ELR (cell line): Measurements from ENCODE around the gene FRY.
"Not testable (repeated sequence)": the region's sequence is repeated elsewhere in the genome, so short reads cannot be mapped to it uniquely, and the experiment has no call there.

Experiments used
- DNase-seq: peaks from one replicate; pipeline ENCODE4 v3.0.0-alpha.2; 2015; ENCODE audit warnings: low read depth

FRY gene

DNA sequence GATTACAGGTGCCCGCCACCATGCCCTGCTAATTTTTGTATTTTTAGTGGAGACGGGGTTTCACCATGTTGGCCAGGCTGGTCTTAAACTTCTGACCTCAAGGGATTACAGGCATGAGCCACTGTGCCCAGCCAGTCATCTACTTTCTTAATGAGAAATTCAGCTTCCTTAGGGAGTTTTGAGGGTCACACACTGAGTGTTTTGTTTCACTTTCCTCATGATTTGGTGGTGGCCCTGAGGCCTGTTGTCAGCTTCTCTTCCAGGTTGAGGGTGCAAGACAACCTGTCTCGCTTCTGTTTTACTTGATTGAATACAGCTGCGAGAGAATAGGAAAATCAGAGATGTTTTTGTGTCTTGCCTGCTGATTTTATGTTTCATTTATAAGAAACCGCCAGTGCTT, 9.9 kb downstream of the FRY start:
- no peak for DNase-seq

DNA sequence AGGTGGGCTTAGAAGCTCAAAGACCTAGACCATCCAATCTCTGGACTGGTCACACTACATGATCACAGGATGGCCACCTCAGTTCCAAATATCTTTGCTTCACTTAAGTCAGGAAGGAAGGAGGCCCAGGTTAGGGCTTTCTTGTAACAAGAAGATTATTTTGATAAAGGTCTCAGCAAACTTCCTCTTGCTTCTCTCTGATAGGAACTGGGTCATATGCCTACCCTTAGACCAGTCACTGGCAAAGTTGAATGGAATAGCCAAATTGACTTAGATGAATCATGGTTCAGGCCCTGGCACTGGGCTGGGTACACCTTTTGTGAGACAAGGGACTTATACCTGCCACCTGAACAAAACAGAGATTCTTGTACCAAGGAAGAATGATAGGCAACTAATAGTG, 11.0 kb downstream of the FRY start:
- no peak for DNase-seq

DNA sequence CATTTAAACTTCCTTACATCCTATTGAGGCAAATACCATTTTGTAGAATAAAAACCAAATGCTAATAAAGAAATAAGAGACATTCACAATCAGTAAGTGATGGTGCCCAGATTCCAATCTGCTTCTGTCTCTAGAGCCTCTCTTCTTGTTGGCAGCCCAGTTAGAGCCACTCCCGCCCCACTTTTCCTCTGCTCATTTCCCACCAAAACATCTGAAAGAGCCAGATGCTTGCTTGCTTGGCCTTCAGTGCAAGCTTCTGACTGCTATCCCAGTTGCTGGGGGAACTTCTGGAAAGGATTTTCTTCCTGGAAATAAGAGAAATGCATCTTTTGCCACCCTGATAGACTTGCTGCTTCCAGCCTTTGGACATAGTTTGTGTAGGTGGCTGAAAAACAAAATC, 12.9 kb downstream of the FRY start:
- no peak for DNase-seq

DNA sequence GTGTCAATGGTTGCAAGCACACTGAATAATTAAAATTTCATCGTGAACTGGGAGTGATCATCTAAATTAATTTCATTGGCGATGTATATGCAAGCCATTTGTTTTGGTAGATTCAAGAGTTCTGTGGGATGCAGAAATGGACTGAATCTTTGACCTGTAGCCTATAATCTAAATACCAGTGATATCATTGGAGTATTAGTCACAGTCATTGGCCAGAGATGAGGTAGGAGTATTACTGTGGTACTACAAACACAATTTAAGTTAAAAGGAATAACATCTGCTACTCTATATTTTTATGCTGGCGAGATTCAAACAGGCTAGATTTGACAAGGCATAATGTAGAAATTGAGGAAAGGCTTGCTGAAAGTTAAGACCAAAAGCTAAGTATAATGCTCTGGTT, 14.0 kb downstream of the FRY start:
- DNase-seq = no peak

DNA sequence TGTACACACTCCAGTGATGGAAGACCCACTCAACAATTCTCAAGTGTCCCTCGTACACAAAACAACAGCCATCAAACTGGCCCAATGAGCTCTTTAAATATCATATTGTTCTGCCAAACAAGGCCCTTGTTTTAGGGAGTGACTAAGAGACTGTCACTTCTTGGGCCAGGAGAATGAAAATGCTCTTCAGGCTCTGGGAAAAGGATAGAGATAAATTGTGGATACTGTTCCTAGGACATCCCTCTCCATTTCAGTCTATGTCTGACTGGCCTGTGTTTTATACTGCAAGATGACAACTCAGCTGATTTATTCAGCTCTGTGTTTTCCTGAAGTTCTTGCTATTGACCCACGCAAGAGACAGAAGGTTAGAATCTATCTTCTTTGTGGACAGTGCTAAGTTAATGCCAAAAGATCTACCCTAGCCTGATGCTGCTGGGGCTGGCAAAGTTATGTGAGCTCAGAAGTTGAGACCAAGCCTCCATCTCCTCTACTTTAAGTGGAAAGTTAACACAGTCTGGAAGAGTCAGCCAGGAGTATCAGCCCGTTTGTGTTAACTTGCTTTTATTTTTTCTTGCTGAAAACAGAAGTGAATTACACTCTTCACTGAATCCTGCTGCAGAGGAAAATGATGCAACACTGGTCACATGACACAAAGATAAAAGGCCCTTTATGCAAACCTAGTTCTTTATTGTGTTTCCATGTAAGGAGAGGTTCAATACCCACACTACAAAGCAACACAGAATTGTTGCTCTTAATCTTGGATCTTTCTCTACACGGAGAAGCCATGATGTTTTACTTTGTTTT, 14.6 kb downstream of the FRY start:
- DNase-seq = no peak

DNA sequence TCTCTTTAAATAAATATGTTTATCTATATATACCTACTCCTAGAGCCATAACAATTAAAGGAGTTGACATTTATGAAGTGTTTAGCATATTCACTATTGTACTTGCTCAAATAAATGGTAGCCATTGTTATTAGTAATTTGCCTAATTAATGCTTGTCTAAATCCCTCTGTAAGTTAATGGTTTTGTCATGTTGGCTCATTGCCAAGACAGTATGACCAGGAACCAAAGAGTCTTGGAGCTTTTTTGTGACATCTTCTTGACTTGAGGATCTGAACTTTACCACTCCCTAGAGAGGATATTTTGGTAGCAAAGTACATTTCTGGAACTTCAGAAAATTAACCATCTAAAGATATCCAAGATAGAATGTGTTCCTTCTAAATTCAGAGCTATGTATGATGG, 15.5 kb downstream of the FRY start:
- DNase-seq = no peak

DNA sequence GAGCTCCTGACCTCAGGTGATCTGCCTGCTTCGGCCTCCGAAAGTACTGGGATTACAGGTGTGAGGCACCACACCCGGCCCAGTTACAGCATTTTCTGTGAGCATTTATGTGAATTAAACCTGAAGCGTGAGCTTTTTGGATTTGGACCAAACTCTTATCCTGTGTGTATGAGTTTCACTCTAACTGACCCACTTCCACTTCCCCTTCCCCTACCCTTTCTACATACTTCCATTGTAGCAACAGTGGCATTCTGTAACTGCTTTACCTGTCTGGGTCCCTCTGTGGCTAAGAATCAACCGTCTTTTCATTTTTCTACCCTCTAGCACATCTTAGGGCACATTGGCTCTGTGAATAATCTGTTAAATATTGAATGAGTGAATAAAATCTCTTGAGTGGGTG, 16.2 kb downstream of the FRY start:
- no peak for DNase-seq

DNA sequence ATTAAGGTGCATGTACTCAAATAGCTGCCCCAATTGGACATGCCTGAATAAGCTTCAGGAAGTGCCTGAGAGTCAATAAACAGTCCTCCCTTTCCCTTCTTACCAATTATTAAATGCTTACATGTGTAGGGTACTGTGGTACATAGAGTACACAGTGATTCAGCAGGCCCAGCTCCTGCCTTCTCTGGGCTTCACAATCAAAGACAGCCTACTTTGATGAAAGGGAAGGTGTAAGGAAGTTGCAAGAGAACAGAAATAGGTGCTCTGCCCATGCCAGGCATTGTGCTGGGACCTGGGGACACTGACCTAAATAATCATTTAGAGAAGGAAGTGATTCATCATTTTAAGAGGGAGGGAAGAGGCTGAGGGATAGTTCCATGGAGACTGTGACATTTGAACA, 17.2 kb downstream of the FRY start:
- no peak for DNase-seq

DNA sequence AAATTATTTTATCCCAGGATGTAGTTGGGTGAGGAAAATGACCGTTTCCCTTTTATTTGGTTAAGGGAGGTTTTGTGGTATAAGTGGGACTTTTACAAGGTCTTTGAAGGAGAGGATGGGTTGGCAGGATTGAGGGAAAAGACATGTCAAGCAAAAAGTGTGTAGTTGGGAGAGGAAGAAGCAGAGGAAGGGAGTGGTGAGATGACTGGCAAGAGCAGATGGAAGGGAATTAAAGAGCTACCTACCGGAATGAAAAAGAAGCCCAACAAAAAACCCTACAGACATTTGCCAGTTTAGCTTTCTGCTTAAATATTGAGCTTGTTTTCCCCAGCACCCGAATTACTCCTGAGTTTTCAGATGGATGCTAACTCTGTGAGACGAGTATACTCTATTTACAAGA, 19.6 kb downstream of the FRY start:
- no peak for DNase-seq

DNA sequence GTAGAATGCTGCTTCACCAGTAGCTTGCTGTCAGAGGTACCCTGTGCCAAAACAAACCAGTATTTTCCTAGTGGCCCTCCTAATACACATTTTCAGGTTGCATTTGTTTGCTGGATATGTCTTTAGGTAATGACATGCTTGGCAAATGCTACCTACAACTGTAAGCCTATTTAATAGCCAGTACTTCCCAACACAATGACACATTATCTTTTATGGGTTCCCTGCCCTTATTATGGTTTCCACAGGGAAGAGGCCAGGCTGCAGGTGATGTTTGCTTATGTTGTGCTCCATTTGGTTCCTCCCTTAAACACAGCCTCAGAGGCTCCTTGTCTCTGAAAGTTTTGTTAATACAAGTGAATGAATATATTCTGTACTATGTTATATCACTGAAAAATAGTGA, 24.7 kb downstream of the FRY start:
- DNase-seq = no peak

DNA sequence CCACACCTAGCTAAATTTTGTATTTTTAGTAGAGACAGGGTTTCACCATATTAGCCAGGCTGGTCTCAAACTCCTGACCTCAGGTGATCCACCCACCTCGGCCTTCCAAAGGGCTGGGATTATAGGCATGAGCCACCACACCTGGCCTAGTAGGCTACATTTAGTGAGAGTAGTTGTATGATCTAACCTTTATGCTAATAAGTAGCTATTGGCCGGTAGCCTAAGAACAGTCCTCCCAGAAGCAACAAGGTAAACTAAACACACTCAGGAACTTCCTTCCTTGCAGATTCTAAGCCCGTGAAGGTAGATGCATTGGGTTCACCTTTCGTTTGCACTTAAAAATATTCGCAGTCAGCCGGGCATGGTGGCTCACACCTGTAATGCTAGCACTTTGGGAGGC, 25.8 kb downstream of the FRY start:
- not testable (repeated sequence) for DNase-seq

DNA sequence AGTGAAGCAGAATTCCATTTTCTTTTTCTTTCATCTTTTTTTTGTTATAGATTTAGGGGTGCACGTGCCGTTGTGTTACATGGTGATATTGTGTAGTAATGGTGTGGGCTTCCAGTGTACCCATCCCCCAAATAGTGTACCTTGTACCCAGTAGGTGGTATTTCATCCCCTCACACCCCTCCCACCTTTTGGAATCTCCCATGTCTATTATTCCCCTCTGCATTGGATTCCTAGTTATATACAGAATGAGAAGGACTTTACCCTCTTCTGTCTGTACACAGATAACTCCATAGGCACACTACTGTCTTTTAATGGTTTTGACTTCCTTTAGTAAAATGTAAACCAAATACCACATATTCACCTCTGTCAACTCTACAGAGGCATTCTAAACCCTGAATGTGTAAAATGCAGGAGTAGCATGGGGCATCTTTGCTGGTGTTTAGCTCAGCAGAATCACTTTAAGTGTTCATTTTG, 28.0 kb downstream of the FRY start:
- no peak for DNase-seq

DNA sequence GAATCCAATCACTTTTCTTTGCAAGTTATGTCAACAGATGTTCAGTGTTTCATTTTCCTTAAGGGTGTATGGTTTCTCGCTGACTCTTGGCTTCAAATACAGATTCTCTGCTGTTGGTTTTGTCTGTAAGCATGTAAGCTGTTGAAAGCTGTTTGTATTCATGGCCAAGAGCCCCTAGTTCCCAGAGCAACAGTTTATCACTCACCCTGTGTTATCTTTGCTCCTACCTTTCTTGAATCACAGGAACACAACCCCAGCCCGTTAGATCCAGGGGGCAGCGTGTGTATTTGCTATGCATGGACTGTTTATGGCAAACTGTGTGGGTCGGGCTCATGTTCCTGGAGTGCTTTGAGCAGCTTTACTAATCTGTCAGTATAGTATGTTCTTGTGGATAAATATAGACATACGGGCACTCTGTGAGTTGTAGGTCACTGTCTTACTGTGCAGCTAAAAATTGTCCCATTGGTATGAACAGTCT, 28.9 kb downstream of the FRY start:
- no peak for DNase-seq

DNA sequence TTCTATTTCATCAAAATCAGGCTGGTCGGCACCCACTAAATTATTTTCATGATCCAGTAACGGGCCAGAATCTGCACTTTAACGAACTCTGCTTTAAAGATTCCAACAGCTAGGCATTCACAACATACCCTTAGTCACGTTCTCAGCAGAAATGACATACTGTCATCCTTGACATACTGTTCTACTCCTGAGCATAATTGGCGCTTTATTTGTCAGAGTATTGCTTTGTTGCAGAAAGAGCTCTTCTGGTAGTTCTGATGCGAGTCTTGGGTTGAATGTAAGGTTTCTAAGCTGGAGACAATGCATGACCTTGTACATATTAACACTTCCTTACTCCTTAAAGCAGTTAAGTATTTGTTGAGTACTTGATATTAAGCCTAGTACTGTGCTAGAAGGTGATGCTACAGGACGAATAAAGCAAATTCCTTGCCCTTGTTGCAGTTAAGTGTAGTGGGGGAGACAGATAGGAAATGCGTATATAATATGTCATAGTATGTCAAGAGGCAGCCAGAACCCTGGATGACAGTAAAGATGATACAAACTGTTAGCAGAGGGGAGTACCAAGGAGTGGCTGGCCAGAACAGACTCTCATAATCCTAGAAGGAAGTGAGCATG, 32.2 kb downstream of the FRY start:
- DNase-seq = no peak

DNA sequence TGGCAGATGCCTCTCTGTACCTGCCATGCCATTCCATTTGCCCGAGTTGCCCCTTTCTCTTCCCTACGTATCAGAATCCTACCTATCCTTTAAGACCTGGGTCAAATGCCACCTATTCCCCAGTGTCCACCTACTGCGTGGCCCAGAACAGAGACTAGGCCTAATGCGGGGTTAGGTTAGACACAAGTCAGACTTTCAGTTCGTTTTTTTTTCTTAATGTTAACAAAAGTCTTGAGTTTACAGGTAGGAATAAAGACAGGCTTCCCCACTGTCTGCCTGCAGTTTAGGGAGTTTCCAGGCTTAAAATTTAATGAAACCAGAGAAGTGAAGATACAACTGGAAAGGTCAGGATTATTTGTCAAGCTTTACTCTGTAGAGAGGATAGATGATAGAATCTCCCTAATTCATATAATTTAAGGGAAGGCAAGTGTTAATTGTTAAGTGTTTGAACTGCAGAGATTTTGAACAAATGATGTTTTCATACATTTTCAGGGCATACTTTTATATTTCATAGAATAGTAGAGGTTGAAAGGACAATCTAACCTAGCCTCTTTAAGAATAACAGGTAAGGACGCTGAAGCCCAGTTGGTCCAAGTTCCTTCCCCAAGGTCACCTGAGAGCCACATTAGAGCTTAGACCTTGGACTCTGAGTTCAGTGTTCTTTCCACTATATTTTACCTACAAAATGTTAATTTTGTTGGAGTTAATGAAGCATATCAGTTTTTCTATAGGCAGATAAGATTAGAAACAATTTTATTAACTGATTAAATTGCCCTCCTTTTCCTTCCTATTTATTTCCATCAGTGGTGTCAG, 35.8 kb downstream of the FRY start:
- no peak for DNase-seq

DNA sequence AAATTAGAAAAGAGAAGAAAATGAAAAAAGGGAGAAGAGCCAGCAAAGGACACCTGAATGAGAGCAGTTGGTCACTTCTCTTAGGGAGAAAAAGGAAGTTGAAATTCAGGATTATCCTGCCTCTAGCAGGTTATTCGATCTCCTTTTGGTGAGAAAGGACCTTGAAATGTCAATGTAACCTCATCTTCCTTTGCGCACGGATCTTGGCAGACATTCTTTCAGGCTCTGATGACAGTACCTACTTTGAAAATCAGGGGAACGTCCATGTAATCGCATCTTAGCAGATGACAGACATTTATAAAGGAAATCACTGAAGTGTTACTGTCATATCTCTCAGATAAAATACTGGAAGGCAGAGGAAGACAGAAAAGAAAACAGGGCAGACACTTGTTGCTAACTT, 36.7 kb downstream of the FRY start:
- no peak for DNase-seq

DNA sequence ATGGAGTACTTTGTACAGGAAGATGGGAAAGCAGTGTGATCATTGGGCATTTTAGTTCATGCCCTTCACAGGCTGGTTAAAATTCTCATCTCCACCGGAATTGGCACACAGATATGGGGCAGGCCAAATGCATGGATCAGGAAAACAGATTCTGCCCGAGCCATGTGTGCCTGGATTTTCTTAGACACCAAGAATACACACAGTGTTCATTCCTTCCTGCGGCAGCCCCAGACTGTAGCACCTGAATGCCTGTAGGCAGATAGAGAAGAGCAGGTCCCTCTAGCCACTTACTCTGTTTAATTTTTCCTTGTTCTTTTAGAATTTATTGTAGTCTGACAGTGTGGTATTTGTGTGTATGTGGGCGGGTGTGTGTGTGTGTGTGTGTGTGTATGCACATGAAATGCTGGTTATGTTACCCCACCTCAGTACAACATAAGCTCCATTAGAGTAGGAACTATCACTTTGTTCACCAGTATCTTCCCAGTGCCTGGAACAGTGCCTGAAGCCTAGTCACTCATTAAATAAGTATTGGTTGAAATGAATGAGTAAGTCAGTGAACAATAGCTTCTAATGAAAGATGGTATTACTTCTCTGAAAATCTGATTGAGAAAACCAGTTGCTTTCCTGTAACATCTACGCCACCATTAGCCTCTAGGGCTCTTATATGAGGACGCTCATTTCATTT, 41.7 kb downstream of the FRY start:
- DNase-seq = no peak

DNA sequence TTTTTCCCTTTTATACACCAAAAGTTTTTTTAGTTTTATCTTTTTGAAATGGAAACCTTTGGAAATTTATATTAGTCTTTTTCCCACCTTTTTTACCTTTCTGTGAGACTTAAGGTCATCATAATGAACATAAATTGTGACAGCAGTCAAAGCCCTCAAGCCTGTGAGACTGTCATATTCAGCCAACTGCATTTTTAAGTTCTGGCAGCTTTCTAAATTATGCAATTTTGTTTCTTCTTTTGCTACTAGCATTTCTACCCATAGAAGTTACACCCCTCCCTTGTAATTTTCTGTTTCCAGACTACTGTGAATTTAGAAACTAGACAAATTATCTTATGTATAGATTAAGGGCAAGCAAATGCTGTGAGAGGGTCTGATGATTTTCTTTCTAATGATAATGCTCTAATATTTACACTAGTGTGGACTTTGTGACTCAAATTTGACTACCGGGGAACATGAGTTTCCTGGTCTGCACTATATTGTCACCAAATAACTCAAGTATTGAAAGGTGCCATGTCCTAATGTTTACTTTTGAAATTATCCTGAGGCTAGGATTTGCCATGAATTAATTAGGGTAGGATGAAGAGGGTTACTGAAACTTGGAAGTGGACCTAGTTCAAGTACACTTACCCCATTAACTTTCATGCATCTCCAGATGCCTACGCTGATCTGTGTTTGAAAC, 43.7 kb downstream of the FRY start:
- DNase-seq = no peak

DNA sequence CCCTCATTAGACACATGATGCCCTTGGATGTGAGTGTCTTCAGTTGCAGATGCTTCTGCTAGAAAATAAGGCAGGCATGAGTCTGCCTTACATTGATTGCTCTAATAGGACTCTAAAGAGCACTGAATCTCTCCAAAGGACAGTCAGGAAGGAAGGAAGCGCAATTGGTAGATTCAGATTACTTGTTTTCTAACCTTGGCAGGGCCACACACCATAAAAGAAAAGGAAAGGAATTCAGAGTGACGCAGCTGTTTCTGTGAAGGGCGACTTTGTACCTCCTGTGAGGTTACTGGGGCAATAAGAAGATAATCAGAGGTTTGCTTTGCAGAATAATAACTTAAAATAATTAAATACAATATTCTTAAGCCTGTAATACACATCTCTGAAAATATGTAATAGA, 48.0 kb downstream of the FRY start:
- no peak for DNase-seq

DNA sequence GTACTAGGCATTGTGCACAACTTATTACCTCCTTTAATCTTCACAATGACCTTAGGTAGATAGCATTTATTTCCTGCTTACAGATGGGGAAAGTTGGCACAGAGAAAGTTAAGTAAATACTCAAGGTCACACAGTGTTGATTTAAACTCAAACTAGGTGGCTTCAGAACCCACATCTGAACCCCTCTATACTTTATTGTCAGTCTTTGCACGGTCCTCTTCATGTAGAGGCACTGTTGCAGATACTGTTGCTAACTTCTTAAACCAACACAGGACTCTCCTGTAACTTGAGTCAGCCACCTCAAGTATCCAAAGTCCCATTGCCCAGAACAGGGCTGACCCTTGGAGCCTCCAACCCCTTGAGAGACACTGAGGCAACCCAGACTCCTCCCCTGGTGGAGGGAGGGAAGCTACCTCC, 48.8 kb downstream of the FRY start:
- DNase-seq = no peak

DNA sequence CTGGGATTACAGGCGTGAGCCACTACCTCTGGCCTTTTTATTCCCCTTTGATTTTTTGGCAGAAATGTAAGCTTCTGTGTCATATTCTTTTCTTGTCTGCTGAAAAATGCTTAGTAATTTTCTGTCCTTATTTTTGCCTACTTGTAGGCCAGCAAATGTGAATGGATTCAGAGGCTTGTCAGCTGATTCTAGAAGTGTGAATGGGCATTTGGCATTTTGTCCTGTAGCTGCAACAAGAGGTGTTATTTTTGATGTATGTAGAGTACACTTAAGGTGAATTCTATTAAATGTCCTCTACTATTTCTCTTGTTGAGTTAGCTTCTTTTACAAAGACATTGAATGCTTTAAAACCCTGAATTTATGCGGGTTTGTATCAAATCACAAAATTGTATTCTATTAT, 50.0 kb downstream of the FRY start:
- DNase-seq = no peak

DNA sequence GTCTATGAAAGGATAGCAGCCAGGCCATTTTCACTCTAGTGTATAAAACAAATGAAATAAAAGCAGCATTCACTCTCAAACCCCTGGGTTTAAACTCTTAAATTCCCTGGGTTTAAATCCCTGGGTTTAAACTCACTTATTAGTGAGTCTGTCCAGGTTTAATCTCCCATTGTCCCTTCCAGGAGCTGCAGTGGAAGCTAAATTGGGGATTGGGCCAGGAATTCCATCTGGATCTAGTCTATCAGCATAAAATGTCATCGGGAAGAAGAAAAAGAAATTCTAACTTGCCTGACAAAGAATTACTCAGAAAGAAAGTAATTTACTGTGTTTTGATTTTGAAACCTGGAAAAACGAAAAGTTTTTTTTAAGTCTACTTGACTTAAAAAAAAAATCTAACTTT, 54.8 kb downstream of the FRY start:
- DNase-seq = no peak
